Stimulated activated CD4-positive, alpha-beta T cell treated with anti-CD3 and anti-CD28 coated beads, TNF-alpha, amount 100 ng/mL, for 4 hours (primary cell): ENCODE measurements around the gene VPS52.
"Not testable (repeated sequence)": the region's sequence is repeated elsewhere in the genome, so short reads cannot be mapped to it uniquely, and the experiment has no call there.

ENCODE experiments used
- DNase-seq, 3 experiments: peaks; one replicate each; pipeline ENCODE4 v3.0.0-alpha.2; 2020; ENCODE audit warnings: low read depth in 3 of 3

The VPS52 gene

DNA sequence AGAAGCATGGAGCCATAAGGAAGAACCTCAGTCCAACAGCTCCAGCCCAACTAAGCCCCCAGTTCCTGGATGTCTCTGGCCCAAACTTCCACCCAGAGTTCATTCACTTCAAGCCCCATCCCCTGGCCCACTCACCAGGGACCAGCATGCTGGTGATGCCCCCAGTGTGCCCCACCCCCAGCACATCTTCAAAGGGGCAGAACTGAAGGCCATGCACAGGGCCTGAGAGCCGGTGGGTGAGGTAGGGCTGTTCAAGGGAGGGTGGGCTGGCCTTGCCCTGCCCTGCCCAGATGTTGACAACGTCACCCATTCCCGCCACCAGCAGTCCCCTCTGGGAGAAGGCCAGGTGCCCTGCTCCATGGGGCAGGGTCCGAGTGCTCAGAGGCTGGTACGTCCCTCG lies 8.9 kb upstream of the VPS52 start:
- DNase-seq = no peak

DNA sequence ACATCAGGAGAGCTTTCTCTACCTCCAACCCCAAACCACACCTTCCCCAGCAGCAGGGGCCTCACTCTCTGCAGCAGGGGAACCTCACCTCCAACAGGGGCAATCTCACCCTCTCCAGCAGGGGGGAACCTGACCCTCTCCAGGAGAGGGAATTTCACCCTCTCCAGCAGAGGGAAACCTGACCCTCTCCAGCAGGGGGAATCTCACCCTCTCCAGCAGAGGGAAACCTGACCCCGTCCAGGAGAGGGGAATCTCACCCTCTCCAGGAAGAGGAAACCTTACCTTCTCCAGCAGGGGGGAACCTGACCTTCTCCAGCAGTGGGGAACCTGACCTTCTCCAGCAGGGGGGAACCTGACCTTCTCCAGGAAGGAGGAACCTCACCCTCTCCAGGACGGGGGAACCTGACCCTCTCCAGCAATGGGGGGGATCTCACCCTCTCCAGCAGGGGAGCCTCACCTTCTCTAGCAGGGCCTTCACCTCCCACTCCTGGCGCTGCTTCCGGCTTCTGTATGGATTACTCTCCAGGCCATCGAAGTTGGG lies 8.4 kb upstream of the VPS52 start:
- DNase-seq = no peak

DNA sequence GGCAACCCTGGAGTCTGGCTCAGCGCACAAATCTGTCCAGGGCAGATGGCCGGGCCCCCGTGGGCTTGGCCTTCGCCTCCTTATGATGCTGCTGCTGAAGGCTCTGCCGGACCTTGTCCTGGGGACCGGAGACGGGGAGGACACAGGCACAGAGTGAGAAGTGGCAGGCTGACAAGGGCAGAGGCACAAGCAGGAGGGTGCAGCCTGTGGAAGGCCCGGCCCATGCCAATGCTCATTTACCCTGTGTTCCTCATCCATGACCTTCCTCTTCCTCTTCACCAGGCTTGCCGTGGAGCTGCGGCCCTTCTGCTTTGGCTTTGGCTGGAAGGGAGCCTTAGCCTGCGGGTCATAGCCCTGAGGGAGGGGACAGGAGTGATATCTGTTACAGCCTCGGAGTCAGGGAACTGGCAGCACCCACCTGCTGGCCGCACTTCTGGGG lies 7.6 kb upstream of the VPS52 start:
- DNase-seq = no peak

DNA sequence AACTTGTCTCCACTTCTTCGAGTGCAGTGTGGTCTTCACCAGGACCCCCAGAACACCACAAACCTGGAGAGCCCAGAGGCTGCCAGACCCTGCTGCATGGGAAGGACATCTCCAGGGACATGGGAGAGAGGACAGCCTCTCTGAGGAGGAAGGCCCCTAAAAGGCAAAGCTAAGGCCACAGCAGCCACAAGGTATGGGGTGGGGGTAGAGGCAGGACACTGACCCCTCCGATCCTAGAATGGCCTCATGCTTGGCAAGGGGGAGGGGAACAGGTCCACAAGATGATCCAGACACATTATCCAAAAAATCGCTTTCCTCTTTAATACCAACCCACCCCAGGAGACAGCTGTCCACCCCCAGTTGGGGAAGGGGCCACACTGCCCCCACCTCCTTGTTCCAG lies 7.1 kb upstream of the VPS52 start:
- no peak for DNase-seq

DNA sequence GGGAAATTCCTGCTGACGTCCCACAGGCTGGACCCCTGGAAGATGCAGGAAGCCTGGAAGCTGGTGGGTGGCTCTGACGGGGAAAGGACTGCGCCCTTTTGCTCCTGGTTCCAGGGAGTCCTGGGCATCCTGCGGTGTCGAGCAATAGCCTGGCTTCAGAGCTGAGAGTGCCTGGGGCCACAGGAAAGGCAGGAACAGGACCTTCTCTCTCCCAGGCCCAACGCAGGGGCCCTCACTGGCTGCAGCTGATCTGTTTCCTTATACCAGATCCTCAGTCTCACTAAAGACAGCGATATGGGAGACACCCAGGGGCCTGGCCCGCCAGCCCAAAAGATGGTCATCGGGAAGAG lies 6.7 kb upstream of the VPS52 start:
- no peak for DNase-seq

DNA sequence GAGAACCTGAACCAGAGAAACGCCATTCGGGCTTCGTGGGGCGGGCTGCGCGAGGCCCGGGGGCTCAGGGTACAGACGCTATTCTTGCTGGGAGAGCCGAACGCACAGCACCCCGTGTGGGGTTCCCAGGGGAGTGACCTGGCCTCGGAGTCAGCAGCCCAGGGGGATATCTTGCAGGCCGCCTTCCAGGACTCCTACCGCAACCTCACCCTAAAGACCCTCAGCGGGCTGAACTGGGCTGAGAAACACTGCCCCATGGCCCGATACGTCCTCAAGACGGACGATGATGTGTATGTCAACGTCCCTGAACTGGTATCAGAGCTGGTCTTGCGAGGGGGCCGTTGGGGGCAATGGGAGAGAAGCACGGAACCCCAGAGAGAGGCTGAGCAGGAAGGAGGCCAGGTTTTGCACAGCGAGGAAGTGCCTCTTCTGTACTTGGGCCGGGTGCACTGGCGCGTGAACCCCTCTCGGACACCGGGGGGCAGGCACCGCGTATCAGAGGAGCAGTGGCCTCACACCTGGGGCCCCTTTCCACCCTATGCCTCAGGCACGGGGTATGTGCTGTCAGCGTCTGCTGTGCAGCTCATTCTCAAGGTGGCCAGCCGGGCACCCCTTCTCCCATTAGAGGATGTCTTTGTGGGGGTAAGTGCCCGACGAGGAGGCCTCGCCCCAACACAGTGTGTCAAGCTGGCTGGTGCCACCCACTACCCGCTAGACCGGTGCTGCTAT lies 6.2 kb upstream of the VPS52 start:
- no peak for DNase-seq

DNA sequence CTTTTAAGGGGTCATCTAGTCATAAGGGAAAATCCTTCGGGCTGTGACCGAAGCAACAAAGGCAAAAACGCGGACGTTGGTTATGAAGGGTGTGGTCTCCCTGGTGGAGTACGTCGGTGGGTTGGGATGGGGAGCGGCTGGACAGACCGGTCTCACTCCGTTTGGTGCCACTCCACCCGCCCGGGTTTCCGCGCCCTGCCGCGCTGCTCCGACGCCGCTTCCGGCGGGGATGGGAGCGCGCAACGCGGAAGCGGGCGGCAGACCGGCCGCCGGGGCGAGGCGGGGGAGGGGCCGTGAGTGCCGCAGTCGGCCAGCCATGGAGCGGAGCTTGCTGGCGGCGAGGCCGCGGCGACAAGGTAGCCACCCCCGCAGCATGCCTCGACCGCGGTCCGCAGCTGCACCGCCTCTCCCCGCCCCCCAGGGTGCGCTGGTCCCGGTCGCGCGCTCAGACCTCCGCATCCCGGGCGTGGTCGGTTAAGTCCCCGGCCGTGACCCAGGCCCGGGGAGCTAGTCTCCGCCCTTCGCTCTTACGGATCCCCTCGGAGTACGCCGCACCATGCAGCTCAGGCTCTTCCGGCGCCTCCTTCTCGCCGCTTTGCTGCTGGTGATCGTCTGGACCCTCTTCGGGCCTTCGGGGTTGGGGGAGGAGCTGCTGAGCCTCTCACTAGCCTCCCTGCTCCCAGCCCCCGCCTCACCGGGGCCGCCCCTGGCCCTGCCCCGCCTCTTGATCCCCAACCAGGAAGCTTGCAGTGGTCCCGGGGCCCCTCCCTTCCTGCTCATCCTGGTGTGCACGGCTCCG lies 5.4 kb upstream of the VPS52 start, which contains the start of gene B3GALT4:
TSS of gene B3GALT4 (plus strand) at position 260 of the 799 bp plus-strand sequence. CDS start at position 557, 297 bp downstream.
- peak; percentile 47 to 66 (median 48) for DNase-seq

DNA sequence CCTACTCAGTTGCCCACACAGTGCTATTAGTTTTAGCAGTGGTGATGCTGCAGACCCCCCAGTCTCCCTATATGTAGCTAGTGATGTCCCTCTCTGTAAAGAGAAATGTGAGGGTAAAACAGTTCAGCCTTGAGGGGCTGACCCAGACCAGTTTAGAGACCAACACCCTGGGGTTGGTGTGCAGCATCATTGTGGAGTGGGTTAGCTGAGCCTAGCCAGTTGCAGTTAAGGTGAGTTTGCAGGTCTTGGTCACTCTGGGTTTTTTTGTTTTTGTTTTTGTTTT lies 4.8 kb upstream of the VPS52 start:
- DNase-seq = no peak

DNA sequence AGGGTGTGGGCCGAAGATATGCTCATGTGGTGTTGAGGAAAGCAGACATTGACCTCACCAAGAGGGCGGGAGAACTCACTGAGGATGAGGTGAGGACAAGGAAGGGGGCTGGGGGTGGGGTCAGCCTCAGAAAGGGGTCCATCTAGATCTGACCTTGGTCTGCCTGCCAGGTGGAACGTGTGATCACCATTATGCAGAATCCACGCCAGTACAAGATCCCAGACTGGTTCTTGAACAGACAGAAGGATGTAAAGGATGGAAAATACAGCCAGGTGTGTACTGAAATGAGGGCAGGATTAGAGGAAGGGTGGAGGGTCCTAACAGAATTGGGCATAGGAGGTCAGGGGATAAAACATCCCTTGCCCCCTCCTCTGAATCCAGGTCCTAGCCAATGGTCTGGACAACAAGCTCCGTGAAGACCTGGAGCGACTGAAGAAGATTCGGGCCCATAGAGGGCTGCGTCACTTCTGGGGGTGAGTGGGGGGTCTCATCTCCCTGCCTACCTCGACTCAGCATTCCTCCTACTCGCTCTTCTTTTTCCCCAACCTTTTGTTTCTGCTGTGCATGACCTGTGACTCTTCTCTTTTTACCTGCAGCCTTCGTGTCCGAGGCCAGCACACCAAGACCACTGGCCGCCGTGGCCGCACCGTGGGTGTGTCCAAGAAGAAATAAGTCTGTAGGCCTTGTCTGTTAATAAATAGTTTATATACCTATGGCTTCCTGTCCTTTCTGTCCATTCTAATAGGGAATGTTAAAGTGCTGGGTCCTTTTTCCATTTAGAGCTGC lies 4.3 kb upstream of the VPS52 start:
- DNase-seq = not testable (repeated sequence)

DNA sequence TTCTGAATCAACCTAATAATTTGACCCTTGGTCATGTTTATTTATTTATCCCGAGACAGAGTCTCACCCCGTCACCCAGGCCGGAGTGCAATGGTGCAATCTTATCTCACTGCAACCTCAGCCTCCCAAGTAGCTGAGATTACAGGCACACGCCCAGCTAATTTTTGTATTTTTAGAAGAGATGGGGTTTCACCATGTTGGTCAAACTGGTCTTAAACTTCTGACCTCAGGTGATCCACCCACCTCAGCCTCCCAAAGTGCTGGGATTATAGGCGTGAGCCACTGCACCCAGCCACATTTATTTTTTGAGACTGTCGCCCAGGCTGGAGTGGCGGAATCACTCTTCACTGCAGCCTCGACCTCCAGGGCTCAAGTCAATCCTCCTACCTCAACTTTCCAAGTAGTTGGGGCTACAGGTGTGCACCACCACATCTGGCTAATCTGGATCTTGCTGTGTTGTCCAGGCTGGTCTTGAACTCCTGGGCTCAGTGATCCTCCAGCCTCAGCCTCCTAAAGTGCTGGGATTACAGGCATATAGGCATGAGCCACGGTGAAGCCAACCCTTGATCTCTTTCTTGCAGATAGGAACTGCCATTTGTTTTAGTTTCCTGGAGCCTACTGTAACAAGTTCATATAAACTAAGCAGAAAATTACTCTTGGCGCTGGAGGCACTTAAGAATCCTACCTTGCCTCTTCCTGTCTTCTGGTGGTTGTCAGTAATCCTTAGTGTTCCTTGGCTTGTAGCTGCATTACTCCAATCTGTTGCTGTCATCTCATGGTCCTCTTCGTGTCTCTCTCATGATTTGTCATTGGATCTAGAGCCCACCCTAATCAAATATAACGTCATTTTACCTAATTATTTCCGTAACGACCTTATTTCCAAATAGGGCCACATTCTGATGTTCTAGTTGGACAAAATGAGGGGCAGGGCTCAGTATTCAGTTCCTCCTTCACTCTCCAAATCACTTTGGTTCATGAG lies 2.5 kb upstream of the VPS52 start:
- no peak for DNase-seq

DNA sequence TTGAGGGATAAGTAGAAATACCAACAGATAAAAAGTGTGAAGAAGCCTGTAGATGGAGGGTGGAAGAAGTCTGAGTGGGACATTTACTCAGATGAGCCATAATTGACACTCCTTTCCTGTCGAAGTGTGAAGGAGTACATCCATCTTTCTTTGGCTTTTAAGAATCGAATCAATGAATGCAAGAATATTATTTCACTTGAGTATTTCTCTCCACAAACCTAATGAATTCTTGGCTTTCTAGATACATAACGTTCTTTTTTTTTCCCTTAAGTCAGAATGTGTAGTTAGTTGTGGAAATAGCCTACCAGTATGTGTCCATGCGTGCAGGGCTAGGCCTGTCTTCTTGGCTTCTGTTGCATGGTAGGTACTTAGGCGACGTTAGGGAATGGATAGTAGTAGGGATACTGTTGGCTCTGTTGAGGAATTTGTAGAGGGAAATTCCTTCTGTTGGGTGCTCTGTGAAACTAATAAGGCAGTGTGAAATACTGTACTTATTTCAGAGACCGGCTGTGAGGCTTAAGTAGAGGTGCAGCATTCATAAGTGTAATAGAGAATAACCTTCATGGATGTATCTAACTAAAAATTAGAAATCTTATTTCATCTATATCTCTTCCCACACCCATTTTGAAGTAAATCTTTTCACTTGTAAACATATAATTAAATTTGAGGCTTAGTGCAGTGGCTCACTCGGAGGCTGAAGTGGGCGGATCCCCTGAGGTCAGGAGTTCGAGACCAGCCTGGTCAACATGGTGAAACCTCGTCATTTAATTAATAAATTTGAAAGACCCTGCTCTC lies 1.6 kb upstream of the VPS52 start:
- no peak for DNase-seq

DNA sequence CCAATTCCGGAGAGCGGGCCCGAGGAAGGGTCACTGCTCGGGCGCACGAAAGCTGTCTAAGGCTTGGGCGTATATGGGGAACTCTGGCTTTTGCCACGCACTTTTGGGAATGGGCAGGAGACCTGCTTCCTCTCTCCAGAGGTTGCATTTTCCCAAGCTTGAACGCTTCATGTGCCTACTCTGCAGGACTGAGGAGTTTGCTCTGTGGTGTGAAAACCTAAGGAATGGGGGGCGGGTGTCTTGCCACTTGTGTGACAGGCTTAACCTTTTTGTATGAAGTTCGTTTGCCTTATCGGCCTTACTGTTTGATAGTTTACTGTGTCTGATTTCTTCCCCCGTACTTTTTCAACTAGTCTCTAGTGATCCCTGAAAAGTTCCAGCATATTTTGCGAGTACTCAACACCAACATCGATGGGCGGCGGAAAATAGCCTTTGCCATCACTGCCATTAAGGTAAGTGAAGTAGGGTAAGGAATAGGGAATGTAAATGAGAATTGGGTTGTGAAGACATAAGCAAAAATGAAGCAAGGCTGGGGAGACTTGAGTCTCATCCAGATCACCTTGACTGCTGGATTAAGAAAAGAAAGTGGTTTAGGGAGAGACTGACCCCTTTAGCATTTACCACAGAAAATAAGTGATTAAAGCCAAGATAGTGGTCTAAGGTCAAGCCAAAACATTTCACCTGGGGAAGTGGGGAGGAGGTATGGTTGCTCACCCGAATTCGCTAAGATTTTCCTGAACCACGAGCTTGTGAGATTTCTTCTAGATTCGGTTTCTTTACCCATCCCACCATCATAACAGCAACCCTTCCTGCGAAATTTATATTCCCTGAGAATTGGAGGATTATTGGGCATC lies 826 bp upstream of the VPS52 start:
- DNase-seq = no peak

DNA sequence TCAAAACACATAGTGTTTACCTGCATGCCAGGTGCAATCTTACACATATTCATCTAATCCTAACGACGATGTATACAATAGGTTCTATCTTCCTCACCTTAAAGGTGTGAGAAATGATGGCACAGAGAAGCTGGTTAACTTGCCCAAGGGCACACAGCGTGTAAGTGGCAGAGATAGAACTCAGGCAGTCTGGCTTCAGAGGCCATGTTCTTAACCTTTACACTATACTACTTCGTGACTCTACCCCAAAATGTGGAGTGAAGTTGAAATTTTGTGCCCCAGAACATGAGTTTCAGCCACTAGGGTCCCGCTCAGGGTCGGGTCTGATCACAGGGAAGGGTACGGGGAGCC lies 584 bp downstream of the VPS52 start:
- no peak for DNase-seq

DNA sequence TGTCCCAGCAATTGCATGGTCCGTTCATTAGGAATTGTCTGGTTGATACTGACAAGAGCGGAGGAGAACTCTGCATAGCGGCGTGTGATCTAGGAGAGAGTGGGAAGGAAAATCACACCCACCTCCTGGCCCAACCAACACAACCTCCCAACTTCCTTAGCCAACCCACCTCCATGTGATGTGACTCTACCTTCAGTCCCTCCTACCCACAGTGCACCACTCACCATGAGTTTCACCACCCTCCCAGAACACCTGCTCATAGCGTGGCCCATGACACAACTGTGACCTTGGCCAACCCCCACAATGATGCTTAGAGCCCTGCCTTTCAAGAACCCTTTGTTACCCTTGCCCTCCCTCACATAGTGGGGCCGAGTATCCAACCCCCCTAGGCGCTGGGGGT lies 7.7 kb downstream of the VPS52 start:
- no peak for DNase-seq

DNA sequence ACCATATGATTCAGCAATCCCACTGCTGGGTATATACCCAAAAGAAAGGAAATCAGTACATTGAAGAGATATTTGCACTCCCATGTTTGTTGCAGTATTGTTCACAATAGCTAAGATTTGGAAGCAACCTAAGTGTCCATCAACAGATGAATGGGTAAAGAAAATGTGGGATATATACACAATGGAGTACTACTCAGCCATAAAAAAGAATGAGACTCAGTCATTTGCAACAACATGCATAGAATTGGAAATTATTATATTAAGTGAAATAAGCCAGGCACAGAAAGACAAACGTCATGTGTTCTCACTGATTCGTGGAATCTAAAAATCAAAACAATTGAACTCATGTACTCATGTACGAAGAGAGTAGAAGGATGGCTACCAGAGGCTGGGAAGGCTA lies 9.2 kb downstream of the VPS52 start:
- not testable (repeated sequence) for DNase-seq

DNA sequence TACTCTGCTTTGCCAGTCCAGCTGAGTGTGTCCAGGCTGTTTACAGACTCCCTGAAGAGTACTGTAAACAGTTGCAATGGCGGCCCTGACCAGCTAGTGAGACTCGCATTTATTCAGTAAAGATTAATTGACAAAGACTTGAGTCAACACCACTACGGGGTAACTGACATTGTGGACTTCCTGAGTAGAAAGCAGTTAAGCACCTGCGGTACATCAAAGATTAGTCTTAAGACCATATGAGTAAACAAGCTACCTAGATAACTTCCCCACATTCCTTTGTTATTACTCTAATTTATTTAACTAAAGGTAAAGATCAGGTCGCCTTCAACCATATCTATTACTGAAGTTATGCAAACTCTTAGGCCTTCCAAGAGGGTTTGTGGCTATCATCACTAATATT lies 12.6 kb downstream of the VPS52 start:
- DNase-seq = no peak

DNA sequence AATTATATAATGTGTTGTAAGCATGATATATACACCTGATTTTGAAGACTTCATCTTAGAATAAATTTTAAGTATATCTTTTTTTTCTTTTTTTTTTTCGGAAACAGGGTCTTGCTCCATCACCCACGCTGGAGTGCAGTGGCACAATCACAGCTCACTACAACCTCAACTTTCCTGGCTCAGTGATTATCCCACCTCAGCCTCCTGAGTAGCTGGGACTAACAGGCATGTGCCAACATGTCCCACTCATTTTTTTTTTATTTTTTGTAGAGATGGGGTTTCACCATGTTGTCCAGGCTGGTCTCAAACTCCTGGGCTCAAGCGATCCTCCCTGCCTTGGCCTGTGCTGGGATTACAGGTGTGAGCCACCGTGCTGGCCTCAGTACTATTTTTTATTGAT lies 17.1 kb downstream of the VPS52 start:
- no peak for DNase-seq

DNA sequence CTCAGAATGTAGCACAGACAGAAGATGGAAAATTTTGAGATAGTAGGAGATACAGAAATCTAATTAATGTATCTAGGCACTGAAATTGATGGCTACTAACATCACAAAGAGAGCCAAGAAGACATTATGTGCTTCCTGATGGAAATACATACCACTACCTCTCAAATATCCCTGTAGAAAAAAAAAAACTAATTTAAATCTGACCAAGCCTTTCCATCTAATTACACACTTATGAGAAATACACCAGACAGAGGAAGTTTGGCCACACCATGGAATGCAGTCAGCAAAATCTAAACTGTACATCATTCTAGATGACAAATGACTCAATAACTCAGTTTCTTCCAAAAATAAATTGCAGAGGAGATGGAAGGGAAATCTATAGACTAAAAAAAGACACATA lies 18.9 kb downstream of the VPS52 start:
- DNase-seq = no peak

DNA sequence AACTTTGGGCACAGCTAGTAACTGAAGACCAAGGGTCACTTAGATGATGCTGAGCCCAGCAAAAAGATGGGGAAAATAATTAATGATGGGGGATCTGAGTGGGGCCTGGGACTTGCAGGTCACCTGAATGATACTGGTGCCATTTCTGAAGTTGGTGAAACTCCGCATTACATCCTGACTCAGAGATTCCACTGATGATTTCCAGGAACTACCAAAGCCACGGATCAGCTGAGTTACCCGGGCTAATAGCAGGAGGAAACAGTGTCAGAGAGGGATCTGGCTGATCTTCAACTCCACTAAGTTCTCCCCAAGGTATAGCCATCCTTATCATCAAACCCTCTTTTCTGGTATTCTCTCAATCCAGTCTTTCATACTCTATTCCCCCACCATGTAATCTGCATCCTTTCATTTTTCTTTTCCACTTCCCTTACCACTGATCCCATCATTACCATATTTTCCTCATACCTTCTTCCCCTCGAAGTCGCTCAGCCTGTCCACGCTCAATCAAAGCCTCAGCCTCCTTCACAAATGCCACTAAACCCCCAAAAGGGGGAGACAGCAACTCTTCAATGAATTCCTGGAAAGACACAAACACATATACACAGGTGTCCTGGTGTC lies 20.2 kb downstream of the VPS52 start:
- DNase-seq = no peak
